ENCODE data around the gene BACE1.
"Not testable (repeated sequence)": the region's sequence is repeated elsewhere in the genome, so short reads cannot be mapped to it uniquely, and the experiment has no call there.

The BACE1 gene

GRCh38 chr11:117316197-117316961, at the start of gene BACE1:
TSS of gene BACE1 (minus strand) at chr11:117316256. CDS start at chr11:117315795, 461 bp downstream.
- peak; percentile 80 for DNase-seq

GRCh38 chr11:117361432-117361831, 45.4 kb upstream of the BACE1 start:
- DNase-seq, result no peak

GRCh38 chr11:117356126-117356890, 40.3 kb upstream of the BACE1 start:
- no peak for DNase-seq

- DNase-seq, result no peak
These were observed 38.5 kb upstream of the BACE1 start for GRCh38 chr11:117354550-117354949.

- no peak for DNase-seq
These were observed 29.0 kb upstream of the BACE1 start for GRCh38 chr11:117345039-117345438.

GRCh38 chr11:117337076-117337475, 21.0 kb upstream of the BACE1 start:
- no peak for DNase-seq

- no peak for DNase-seq
These were observed 19.3 kb upstream of the BACE1 start for GRCh38 chr11:117335399-117335798.

GRCh38 chr11:117334896-117335295, 18.8 kb upstream of the BACE1 start:
- no peak for DNase-seq

GRCh38 chr11:117333917-117334316, 17.9 kb upstream of the BACE1 start:
- no peak for DNase-seq

- DNase-seq, result no peak
These were observed 16.8 kb upstream of the BACE1 start for GRCh38 chr11:117332843-117333242.

GRCh38 chr11:117328375-117329010, 12.4 kb upstream of the BACE1 start:
- DNase-seq, result no peak

GRCh38 chr11:117327567-117328374, 11.7 kb upstream of the BACE1 start, which contains the start of gene CEP164:
TSS of gene CEP164 (plus strand) at chr11:117327854. CDS start at chr11:117338587, 10,733 bp downstream.
- DNase-seq, result peak; percentile 98

GRCh38 chr11:117327255-117327566, 11.2 kb upstream of the BACE1 start:
- DNase-seq, result not testable (repeated sequence)

- DNase-seq, result no peak
These were observed 3.3 kb upstream of the BACE1 start for GRCh38 chr11:117319214-117319840.

- DNase-seq, result no peak
These were observed 2.7 kb upstream of the BACE1 start for GRCh38 chr11:117318738-117319137.

GRCh38 chr11:117315285-117316196, 515 bp downstream of the BACE1 start:
- DNase-seq, result no peak

GRCh38 chr11:117314840-117315239, 1.2 kb downstream of the BACE1 start:
- no peak for DNase-seq

- no peak for DNase-seq
These were observed 2.0 kb downstream of the BACE1 start for GRCh38 chr11:117313828-117314768.

- DNase-seq, result no peak
These were observed 3.0 kb downstream of the BACE1 start for GRCh38 chr11:117313091-117313490.

GRCh38 chr11:117309310-117309709, 6.7 kb downstream of the BACE1 start:
- no peak for DNase-seq

Data from DMS79 (cell line).